Tibial nerve (tissue), 4 donors: Measurements from ENCODE around the gene BBS4.

Experiments used
- EP300 ChIP-seq, 2 donors: sonication (generic); formaldehyde crosslinking; IDR thresholded peaks; one replicate each; pipeline ENCODE4 v1.6.1; 2017; ENCODE audit warnings: antibody characterized with exemption in 2 of 2, mild to moderate bottlenecking in 1 of 2
- TF ChIP-seq, protein P1 (sequence below), 5 experiments: fragments of 200-600 bp in 3 of 5; fragments of 450-650 bp in 2 of 5; sonication (generic) in 3 of 5; IDR thresholded peaks; one replicate each; pipeline ENCODE4 v1.5.1; 2016 to 2019; ENCODE audit warnings: antibody characterized with exemption in 5 of 5, mild to moderate bottlenecking in 3 of 5, moderate library complexity in 2 of 5

DNA sequence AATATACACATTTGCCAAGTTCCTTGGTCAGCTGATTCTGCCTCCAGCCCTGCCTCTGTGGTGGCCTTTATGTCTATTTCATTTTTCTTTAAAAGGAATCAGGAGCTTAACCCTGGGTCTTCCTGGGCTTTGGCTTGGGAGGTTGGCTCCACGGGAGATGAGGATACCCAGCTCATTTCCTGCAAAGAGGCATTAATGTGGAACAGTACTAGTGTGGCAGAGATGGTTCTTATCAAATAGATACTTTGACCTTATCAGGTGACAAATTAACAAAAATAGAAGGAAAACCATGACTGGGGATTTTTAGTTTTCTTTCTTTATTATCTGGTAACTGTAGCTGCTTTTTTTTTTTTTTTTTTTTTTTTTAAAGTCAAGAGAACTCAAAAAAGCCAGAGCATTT, 42.8 kb downstream of the BBS4 start:
- TF ChIP-seq, protein P1, sequence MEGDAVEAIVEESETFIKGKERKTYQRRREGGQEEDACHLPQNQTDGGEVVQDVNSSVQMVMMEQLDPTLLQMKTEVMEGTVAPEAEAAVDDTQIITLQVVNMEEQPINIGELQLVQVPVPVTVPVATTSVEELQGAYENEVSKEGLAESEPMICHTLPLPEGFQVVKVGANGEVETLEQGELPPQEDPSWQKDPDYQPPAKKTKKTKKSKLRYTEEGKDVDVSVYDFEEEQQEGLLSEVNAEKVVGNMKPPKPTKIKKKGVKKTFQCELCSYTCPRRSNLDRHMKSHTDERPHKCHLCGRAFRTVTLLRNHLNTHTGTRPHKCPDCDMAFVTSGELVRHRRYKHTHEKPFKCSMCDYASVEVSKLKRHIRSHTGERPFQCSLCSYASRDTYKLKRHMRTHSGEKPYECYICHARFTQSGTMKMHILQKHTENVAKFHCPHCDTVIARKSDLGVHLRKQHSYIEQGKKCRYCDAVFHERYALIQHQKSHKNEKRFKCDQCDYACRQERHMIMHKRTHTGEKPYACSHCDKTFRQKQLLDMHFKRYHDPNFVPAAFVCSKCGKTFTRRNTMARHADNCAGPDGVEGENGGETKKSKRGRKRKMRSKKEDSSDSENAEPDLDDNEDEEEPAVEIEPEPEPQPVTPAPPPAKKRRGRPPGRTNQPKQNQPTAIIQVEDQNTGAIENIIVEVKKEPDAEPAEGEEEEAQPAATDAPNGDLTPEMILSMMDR (IDR thresholded peaks at IDR 0.05), result no peak
- no peak for TF ChIP-seq EP300 (IDR thresholded peaks at IDR 0.05)
